HG02678 (cell line): ENCODE data around the gene LMF1.
"Not testable (repeated sequence)": the region's sequence is repeated elsewhere in the genome, so short reads cannot be mapped to it uniquely, and the experiment has no call there.

ENCODE experiments used
- ATAC-seq: cut with Tn5 transposase; IDR thresholded peaks from one replicate; pipeline ENCODE4 v1.9.1; 2021; ENCODE audit warnings: mild to moderate bottlenecking, moderate library complexity; ENCODE audit not compliant: unreplicated experiment

Gene LMF1

DNA sequence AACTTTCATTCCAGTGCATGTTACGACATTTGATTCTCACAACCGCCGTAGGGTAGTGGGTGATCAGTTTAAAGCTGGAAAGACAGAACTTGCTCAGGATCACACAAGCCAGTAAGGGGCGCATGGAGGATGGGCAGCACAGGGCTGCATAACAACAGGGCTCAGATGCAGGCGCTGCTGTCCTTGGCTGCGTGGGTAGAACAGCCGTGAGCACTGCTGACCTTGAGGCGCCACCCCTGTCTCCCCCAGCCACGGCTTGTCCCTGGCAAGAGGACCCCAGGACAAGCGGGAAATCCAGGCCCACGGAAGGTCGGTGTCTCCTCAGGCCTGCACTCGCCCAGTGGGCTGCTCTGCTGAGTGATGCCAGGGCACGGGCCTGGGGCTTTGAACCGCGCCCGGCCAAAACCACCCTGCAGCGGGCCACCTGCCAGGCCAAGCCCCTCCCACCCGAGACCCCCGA is 84.7 kb downstream of the LMF1 start:
- ATAC-seq: no peak

DNA sequence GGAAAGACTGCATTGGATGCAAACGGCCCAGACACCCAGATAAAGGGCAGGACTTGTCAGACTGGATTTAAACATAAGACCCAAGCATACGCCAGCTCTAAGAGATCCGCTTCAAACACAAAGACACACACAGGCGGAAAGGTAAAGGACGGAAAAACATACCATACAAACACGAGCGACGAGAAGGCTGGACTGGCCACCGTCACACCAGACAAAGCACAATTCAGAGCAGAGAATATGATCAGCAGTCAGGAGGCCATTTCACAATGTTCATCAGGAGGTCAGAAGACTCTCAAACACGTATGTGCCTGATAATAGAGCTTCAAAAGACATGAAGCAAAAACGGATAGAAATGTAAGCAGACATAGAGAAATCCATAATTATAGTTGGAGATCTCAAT is 85.4 kb downstream of the LMF1 start:
- ATAC-seq: no peak

DNA sequence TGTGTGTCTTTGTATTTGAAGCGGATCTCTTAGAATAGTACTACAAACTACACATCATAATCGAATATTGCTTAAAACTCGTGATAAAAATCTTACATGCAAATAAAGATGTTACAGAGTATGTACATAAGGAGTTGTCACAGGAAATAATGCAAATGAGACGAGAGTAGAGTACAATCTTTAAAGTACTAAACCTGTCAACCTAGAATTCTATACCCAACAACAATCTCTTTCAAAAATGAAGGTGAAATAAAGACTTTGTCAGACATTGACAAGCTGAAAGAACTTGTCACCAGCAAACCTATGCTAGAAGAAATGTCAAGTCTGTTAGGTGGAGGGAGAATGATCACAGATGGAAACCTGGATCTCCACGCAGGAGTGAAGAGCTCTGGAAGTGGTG is 86.6 kb downstream of the LMF1 start:
- no peak for ATAC-seq

DNA sequence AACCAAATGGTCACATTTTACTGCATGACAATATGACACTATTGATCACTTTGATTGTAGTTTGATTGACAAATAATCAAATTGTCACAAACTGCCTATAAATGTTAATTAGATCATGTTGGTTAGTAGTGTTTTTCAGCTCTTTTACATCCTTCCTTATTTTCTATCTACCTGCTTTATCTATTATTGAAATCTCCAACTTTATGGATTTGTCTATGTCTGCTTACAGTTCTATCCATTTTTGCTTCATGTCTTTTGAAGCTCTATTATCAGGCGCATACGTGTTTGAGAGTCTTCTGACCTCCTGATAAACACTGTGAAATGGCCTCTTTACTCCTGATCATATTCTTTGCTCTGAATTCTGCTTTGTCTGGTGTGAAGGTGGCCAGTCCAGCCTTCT is 87.0 kb downstream of the LMF1 start:
- ATAC-seq: no peak

DNA sequence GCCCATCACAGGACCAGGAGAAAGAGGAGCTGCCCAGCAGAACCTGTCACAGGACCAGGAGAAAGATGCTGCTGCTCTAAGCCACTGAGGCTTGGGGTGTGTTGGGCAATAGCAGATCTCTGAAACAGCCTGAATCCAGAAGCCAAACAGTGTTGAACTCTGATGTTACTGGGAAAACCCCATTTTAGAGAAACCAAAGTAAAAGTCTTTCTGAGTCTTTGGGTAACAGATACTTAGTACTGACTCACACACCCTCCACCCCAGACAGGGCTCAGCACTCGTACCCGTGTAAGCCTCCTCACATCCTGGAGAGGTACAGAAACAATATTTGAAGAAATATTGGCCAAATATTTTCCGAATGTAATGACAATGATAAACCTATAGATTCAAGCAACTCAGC is 87.4 kb downstream of the LMF1 start:
- ATAC-seq: no peak

DNA sequence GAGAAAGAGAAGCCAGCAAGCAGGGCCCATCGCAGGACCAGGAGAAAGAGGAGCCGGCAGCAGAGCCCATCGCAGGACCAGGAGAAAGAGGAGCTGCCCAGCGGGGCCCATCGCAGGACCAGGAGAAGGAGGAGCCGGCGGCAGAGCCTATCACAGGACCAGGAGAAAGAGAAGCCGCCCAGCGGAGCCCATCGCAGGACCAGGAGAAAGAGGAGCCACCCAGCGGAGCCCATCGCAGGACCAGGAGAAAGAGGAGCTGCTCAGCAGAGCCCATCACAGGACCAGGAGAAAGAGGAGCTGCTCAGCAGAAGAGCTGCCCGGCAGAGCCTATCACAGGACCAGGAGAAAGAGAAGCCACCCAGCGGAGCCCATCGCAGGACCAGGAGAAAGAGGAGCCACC is 88.1 kb downstream of the LMF1 start:
- ATAC-seq: not testable (repeated sequence)

DNA sequence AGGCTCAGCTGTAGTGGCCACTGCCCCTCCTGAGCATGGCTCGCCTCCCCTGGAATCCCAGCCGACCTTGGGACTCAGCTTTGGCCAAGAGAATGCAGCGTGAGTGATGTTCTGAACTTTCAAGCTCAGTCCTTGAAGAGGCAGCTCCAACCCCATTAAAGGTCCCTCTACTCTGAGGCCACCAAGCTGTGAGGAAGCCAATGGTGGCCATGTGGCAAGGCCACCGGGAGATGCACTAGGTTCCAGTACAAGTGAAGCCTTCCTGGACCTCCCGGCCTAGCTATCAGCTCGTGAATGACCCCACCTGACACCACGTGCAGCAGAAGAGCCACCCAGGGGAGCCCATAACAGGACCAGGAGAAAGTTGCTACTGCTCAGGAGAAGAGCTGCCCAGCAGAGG is 88.5 kb downstream of the LMF1 start:
- ATAC-seq: no peak

DNA sequence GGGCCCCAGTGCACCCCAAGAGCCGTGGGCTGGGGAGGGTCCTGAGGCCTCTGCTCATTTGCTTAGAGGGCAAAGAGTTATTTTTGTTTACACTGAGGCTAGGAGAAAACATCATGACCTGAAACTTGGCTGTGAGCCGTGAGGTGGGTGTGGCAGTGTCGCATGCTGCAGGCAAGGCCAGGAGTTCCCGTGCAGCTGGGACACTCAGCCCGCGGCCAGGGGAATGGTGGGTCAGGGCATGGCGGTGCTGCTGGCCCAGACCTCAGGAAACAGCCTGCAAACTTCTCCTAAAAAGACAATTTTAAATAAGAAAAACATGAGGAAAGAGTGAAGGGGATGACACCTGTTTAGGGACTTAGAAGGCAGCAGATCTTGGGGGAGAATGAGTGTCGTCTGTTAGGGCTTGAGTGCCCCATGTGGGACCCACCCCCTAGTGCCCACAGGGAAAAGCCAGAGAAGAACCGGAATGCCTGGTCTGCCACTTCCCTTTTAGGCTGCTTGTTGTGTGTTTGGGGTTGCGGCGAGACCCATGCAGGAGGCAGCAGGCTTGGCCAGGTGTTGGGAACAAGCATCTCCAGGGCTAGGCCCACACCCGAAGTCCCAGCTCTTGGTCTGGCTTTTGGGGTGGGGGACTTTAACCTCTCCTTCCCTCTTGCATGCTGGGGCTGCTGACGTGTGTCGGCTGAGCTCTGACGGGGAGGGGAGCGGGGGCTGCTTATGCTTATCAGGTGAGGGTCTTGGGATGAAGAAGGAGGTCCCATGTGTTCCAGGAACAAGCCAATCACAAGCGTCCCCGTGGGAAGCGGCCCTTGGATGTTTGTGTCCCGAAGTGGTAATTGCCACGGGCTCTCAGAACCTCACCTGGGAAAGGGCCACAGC is 89.3 kb downstream of the LMF1 start:
- ATAC-seq: no peak

DNA sequence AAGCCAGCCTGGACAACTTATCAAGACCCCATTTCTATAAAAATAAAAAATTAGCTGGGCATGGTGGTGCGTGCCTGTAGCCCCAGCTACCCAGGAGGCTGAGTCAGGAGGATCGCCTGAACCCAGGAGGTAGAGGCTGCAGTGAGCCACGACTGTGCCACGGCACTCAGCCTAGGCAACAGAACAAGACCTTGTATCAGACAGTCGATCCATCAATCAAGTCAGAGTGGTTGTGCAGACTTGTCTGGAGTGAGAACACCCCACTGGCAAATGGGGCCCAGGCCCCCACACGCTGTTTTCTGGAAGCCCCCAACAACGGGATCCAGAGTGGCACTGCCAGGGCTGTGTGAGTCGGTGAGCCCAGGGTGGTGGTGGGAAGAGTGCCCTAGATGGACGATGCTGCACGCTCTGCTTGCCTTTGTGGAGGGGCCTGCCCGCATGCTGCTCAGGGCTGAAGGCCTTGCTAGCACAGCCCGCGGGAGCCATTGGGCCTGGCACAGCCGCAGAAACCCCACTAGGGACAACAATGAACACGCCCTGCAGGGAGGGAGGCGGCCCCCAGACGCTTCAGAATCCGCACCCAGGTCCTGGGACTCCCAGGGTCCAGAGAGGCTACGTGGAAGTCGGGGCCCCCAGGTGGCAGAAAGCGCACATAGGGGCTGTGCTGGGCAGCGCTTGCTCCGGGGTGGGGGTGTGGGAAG is 90.2 kb downstream of the LMF1 start:
- ATAC-seq: no peak

DNA sequence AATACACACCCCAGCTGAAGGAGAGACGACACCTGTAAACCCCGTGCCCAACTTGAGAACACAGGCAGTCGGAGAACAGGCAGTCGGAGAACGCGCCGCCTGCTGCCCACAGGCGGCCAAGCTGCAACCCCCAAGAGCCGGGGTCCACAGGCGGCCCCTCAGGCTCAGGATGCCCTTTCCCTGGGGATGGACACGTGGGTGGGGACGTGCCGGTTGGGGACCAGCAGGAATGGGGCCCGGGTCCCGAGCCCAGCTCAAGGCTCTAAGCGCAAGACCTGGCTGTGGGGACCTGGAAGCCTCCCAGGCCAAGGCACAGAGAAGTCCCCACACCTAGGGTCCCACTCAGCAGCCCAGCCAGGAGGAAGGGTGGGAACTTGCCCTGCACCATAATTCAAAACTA is 90.8 kb downstream of the LMF1 start:
- no peak for ATAC-seq

DNA sequence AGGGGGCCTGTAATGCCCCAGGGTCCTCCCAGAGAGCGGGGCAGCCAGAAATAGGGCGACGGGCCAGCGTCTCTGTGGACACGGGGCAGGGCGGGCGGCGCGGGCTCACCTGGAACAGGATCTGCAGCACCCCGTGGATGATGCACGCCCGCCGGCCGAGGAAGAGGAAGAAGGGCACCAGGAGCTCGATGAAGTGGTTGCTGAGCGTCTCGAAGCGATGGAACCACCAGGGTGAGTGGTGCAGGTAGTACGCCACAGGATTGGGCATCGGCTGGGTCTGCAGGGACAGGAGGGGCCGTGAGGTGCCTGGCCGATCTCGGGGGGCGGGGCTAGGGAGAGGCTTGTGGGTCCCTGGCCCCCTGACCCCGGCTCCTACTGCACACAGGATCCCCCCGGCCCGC is 91.3 kb downstream of the LMF1 start:
- ATAC-seq: no peak

DNA sequence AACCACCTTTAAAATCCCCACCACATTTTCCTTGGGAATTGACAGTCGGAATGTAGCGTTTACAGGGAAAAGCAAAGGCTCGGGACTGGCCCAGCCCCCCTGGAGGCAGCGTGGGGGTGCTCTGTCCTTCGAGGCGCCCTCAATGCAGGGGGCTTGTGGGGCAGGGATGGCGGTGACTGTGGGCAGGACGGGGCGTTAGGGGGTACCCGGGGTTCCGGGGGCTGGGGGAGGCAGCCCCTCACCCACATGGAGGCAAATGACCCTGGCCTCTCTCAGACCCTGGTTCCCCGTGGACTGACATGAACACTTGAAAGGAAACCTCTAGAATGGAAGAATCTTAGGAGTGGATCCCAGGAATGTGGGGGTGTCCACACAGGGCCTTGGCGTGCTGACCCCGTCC is 91.9 kb downstream of the LMF1 start:
- ATAC-seq: no peak

DNA sequence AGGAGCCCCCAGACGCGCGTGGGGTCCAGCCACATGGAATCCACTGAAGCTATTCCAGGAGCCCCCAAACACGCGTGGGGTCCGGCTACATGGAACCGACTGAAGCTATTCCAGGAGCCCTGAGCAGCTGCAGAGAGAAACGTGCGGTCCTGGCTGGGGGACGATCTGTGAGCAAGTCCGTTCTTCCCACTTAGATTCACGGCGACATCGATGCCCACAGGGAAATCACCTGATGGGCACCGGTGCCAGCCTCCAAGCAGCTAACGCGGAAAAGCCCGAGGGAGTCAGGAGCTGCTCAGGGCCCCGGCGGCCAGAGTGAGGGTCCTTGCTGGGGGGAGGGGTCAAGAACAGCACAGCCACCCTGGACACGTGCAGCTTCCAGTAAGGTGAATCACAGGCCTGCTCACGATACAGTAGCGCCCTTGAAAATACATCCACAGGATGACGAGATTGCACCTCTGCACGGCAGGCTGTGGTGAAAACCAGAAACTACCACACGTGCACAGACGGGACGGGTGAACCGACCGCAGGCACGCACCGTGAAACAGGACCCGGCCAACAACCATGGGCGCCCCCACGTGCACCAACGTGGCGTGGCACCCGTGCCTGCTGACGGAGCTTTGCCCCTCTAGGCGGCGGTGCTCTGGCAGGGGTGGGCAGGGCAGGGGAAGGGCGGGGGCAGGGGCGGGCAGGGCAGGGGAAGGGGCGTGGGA is 92.6 kb downstream of the LMF1 start:
- no peak for ATAC-seq

DNA sequence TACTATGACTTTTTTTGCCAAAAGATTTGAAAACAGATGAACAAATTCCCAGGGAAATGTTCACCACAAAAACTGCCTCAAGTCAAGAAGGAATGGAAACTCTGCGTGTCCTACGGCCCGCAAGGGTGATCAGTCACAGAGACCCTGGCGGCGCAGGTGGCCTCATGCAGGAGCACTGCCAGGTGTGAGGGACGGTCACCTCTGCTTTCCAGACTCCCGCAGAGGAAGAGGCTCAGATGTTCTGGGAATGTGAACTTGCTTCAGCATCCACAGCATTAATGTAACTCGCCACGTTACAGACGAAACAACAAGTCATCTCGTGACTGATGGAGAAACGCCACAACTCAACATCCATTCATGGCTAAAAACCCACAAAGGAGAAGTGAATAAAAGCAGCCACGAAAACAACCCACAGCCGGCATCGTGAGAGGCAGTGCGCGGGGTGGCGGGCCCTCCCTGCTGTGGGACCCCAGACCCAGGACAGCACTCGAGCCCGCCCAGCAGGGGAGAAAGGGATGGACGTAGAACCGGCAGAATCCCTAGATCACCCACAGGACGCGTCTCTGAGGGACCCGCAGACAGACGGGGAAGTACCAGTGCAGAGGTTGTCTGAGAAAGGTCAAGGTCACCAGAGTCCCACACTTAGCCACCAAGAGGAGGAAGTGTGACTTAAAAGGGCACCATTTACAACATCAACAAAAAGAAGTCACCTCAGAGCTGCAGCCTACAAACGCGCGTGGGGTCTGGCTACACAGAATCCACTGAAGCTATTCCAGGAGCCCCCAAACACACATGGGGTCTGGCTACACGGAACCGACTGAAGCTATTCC is 93.3 kb downstream of the LMF1 start:
- ATAC-seq: no peak

DNA sequence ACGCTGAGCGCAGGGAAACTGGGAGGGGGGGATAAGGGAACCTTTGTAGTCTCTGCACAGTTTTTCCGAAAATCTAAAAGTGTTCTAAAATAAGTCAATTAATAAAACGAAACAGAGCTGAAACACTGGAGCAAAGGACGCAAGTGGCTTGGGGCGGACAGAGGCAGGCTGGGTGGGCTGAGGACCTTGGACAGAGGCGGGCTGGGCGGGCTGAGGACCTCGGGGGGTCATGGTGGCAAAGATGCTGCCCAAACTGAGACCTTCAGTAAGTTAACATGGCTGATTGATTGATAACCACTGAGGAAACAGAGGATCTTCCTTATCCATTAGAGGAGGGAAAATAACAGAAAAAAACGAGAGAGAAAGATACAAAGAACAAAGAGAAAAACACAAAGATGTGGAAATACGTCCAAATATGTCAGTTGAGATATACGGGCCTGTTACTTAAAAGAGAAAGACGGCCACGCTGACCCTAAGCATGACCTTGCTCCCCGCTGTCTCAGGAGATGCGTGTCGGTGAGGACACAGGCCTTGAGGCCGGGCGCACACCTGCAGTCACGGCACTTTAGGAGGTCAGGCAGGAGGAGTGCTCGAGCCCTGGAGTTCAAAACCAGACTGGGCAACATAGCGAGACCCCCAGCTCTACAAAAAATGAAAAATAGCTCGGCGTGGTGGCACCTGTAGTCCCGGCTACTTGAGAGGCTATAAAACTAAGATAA is 94.1 kb downstream of the LMF1 start:
- no peak for ATAC-seq

DNA sequence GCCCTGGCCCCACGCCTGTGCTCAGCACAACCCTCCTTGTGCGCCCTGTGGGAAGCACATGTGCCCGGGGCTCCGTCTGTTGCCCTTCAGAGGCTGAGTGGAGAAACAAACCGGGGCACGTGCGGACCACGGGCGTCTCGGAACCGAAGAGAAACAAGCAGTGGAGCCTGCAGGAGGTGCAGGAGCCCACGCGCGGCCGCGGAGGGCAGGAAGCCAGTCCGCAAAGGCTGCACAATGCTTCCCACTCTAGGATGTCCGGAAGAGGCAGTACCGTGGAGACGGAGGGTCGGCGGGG is 94.8 kb downstream of the LMF1 start:
- ATAC-seq: no peak

DNA sequence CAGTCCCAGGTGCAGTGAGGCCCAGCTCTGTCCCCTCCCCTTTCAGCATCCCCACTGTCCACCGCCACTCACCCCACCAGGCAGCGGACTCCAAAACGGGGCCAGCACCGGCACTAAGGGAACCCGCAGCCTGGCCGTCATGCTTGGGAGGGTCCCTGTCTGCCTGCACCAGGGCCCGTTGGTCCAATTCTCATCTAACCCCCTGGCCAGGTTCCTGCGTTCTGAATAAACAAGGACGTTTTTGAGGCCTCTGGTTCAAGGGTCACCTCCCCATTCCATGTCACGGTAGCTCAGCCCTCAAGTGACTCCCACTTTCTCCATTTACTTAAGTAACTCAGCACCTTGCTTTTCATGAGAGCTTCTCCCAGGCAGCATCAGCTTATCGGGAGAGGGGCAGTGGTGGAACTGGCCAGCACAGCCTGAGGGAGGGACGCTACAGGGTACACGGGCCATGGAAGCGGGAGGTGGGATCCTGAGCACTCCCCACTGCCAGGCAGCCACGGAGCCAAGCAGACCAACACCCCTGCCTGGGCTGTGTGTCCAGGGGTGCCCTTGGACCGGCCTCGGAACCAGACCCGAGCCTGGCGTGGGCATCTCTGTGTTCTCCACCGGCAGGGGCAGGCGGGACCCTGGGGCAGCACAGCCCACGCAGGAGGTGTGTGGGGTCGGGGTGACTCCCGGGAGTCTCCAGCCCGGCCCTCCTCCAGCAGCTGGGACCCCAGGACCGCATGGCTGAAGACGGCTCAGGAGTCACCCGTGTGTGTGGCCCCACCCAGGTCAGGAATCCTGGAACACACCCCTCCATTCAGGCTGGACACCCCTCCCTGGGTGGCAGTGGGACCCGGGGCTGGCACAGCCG is 95.4 kb downstream of the LMF1 start:
- no peak for ATAC-seq

DNA sequence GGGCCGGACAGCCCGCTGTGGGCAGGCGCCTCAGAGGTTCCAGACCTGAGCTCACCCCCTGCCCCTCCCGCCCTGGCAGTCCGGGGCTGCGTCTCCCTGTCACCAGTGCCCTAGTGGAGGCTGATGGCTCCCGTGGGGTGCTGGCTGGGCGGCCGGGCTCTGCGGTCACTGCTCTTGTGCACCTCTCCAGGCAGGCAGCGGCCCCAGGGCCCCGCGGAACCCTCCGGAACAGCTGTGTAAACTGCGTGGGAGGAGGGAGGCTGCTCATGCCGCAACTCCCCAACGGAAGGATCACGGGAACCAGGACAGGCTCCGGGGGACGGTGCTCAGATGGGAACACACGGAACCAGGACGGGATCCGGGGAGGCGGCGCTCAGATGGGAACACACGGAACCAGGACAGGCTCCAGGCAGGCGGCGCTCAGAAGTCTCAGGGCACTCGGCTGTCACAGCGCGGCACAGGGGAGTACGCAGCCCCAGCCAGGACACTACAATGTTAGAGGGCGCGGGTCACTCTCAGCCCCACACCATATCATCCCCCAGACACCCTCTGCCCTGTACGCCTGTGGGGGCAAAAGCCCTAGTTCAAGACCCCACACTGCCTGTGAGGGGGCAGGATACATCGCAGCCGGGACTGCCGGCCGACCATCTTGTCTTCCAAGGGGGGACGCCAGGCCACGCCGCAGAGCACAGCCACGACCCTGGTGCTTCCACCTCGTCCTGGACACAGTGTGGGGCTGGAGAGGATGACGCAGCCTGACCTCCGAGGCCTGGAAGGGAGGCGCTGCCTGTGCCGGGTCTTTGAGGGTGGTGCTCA is 96.2 kb downstream of the LMF1 start:
- ATAC-seq: no peak

DNA sequence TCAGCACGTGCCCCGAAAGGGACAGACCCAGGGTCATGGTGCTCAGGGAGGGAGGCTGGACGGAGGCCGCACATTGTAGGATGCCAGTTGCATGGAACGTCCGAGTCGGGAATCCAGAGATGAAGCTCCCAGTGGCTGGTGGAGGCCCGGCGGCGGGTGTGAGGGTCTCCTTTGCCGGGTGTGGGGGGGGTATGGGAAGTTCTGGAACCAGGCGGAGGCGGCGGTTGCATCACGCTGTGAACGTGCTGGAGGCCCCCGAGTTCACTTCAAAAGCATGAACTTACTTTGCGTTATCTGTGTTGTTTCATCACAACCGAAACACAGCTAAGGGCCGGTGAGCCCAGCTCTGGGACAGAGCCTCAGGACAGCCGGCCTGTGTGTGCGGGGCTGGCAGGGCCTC is 96.9 kb downstream of the LMF1 start:
- no peak for ATAC-seq
